ENCODE results near the gene RRM1. TPM values are rescaled to one million over a fixed set of nuclear protein-coding genes. Genes with fewer than 3 reads are reported as not detected.

RRM1 gene
- total RNA-seq: 10 to 100 TPM; 33.1 to 67.4 (median 43.6) TPM

DNA sequence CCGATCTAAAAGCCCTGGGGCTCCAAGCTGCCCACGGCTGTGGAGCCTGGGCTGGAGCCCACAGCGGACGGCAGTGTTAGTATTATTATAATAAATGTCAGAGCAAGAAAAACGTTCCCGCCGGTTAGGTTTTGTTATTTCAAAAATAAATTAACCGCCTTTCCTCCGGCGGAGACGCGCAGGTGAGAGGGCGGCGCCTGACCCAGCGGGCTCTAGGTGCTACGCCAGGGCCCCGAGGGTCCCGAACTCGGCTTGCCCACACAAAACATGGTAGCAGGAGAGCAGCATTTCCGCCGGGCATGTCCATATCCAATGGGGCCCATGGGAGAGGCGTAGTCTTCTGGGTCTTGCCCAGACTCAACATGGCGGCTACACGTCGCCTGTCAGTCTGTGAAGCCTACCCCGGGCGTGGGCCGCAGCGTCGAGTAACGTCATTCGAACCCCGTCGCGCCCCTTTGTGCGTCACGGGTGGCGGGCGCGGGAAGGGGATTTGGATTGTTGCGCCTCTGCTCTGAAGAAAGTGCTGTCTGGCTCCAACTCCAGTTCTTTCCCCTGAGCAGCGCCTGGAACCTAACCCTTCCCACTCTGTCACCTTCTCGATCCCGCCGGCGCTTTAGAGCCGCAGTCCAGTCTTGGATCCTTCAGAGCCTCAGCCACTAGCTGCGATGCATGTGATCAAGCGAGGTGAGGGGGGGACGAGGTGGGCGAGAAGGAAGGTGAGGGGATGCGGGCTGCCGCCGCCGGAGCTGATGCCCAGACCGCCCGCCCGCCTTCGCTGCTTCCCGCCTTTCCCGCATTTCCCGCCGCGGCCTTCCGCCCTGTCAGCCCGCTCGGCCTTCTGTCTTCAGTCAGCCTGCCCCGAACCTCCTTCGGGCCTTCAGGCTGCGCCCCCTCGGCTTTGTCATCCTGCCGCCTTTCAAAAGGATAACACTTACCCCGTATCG lies at the start of gene RRM1:
Gene RRM1, plus strand, starts transcription at position 452 of the 944 bp plus-strand sequence. Its CDS starts 214 bp downstream, at position 666.
- TF ChIP-seq POLR2A (IDR thresholded peaks at IDR 0.05) (peak; percentile 58 to 63), EP300 (IDR thresholded peaks at IDR 0.05) (no peak), POLR2AphosphoS5 (IDR thresholded peaks at IDR 0.05) (peak; percentile 89)
- TF ChIP-seq, protein P1, sequence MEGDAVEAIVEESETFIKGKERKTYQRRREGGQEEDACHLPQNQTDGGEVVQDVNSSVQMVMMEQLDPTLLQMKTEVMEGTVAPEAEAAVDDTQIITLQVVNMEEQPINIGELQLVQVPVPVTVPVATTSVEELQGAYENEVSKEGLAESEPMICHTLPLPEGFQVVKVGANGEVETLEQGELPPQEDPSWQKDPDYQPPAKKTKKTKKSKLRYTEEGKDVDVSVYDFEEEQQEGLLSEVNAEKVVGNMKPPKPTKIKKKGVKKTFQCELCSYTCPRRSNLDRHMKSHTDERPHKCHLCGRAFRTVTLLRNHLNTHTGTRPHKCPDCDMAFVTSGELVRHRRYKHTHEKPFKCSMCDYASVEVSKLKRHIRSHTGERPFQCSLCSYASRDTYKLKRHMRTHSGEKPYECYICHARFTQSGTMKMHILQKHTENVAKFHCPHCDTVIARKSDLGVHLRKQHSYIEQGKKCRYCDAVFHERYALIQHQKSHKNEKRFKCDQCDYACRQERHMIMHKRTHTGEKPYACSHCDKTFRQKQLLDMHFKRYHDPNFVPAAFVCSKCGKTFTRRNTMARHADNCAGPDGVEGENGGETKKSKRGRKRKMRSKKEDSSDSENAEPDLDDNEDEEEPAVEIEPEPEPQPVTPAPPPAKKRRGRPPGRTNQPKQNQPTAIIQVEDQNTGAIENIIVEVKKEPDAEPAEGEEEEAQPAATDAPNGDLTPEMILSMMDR (IDR thresholded peaks at IDR 0.05): no peak
- peaks cover 0 to 41% (median 8%) of the 10 kb centered on the region in 3 donors for H3K4me1 ChIP-seq
- H3K4me3 ChIP-seq: peak within 1 kb of the TSS; percentile 60 to 77
- ATAC-seq: peak; percentile 99
- no peaks in the 10 kb centered on the region for H3K9me3 ChIP-seq
- WGBS, 2 donors (ENCODE audit: low coverage in 1 of 2): 0 to 1% methylated on average over 15 to 25 of the region's 74 CpGs
- peaks cover 0 to 31% of the 10 kb centered on the region in 2 donors for H3K36me3 ChIP-seq
- H3K27ac ChIP-seq: peak within 1 kb of the TSS; percentile 91 to 97 (median 94)
- H3K27me3 ChIP-seq: no peaks in the 10 kb centered on the region

DNA sequence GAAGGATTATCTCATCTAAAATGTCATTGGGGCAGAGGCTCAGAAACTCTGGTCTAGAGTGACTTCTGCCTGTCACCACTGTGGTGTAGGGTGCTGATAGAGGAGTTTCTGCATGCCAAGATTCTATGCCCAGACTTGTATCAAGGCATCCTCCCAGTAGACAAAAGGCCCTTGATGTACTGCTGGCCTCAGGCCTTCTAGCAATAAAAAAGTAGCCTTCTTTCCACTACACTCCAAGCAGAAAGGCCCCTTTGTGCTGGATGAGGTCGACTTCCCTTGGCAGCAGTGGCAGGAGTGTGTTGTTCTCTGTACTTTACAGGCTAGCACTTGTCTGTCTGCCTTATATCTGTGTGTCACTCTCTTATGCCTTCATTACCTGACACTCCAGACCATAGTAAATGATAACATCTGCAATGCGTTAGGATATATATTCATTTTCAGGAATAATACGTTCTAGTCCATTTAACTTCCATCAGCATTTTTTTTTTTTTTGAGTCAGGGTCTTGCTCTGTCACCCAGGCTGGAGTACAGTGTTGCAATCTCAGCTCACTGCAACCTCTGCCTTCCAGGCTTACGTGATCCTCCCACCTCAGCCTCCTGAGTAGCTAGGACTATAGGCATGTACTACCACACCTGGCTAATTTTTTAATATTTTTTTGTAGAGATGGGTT lies 49.5 kb upstream of the RRM1 start:
- TF ChIP-seq EP300 (IDR thresholded peaks at IDR 0.05) (no peak), POLR2AphosphoS5 (IDR thresholded peaks at IDR 0.05) (no peak), POLR2A (IDR thresholded peaks at IDR 0.05) (no peak)
- TF ChIP-seq, protein P1 (IDR thresholded peaks at IDR 0.05): no peak
- no peaks in the 10 kb centered on the region for H3K9me3 ChIP-seq
- peaks cover 3 to 35% (median 11%) of the 10 kb centered on the region in 3 donors for H3K4me1 ChIP-seq
- 27 to 38% methylated on average over 2 to 4 of the region's 4 CpGs for WGBS, 2 donors (ENCODE audit: low coverage in 1 of 2)
- H3K27me3 ChIP-seq: no peaks in the 10 kb centered on the region
- H3K4me3 ChIP-seq: no peak overlapping the region
- ATAC-seq: no peak
- H3K36me3 ChIP-seq: no peaks in the 10 kb centered on the region
- peak overlapping the region in 3 of 4 donors; percentile 7 to 50 (median 35) for H3K27ac ChIP-seq

DNA sequence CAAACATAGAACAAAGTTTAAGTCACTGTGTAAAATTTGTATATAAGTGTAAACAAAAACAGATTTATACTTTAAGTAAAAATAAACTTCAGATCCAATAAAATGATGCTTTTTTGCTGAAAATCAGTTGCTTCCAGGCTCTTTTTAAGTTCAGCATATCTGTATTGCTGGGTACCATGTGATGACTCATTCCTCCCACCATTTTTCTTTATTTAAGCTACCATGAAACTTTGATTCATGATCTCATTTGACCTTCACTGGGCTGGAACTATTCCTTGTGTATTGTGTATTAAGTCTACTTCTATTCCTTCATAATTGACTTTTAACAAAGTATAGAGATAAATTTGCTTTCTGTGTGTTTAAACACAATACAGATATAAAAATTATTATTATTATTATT lies 46.3 kb upstream of the RRM1 start:
- no peak for ATAC-seq
- H3K4me1 ChIP-seq: peaks cover 0 to 35% (median 11%) of the 10 kb centered on the region in 3 donors
- H3K27ac ChIP-seq: no peak overlapping the region
- no peaks in the 10 kb centered on the region for H3K36me3 ChIP-seq
- H3K27me3 ChIP-seq: no peaks in the 10 kb centered on the region
- TF ChIP-seq, protein P1 (IDR thresholded peaks at IDR 0.05): no peak
- TF ChIP-seq EP300 (IDR thresholded peaks at IDR 0.05): no peak
- no peak for TF ChIP-seq POLR2AphosphoS5 (IDR thresholded peaks at IDR 0.05)
- no peak for TF ChIP-seq POLR2A (IDR thresholded peaks at IDR 0.05)
- no peaks in the 10 kb centered on the region for H3K9me3 ChIP-seq
- no peak overlapping the region for H3K4me3 ChIP-seq

DNA sequence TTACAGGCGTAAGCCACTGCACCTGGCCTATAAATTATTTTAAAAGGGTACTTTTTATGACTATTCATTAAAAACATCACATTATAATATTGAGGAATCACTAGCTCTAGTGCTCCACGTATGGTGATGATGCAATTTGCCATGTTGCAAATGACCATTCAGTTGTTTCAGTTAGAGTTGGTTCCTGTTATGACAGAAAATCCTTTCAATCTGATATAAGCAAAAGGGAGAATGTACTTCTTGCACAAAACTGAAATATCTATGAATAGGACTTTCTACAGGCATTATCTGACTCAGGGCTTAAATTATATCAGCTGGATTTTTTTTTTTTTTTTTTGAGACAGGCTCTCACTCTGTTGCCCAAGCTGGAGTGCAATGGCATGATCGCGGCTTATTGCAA lies 45.6 kb upstream of the RRM1 start:
- H3K4me1 ChIP-seq: peaks cover 0 to 29% (median 10%) of the 10 kb centered on the region in 3 donors
- no peaks in the 10 kb centered on the region for H3K36me3 ChIP-seq
- no peaks in the 10 kb centered on the region for H3K27me3 ChIP-seq
- no peak overlapping the region for H3K4me3 ChIP-seq
- ATAC-seq: no peak
- H3K9me3 ChIP-seq: no peaks in the 10 kb centered on the region
- TF ChIP-seq EP300 (IDR thresholded peaks at IDR 0.05) (no peak), POLR2A (IDR thresholded peaks at IDR 0.05) (no peak)
- TF ChIP-seq, protein P1 (IDR thresholded peaks at IDR 0.05): no peak
- 90 to 94% methylated on average over 3 to 4 of the region's 4 CpGs for WGBS, 2 donors (ENCODE audit: low coverage in 1 of 2)
- H3K27ac ChIP-seq: no peak overlapping the region

All from gastroesophageal sphincter (tissue), 4 donors.